Keratinocyte (primary cell): ENCODE results near the gene EXT2.

ENCODE experiments used
- CTCF ChIP-seq, 3 experiments: IDR thresholded peaks in 1 of 3; conservative IDR thresholded peaks in 1 of 3; optimal IDR thresholded peaks in 1 of 3; 2 replicates in 2 of 3; 3 replicates in 1 of 3; pipeline versions ENCODE3 to v1.5.1; 2011; ENCODE audit warnings: low read length in 3 of 3, mild to moderate bottlenecking in 3 of 3, moderate library complexity in 2 of 3, control low read depth in 1 of 3, inconsistent platforms in 1 of 3; ENCODE audit not compliant: insufficient read depth in 2 of 3; ENCODE audit errors: extremely low read depth in 1 of 3
- EZH2 ChIP-seq: IDR thresholded peaks from one replicate; pipeline ENCODE4 v1.6.1; 2012; ENCODE audit warnings: inconsistent platforms, mild to moderate bottlenecking, low read length, moderate library complexity

- TF ChIP-seq CTCF (optimal IDR thresholded peaks at IDR 0.05 in 1 of 3, IDR thresholded peaks at IDR 0.05 in 1 of 3, conservative IDR thresholded peaks at IDR 0.05 in 1 of 3; ENCODE audit: extremely low read depth in 1 of 3, insufficient read depth in 2 of 3, low read length in 3 of 3) = no peak
- TF ChIP-seq EZH2 = no peak
Observed at GRCh38 chr11:44150401-44150800, 54.9 kb downstream of the EXT2 start.
